GM12878 (cell line): Measurements from ENCODE around the gene VPS16.

Experiments used
- BHLHE40 ChIP-seq, 2 experiments: fragments of 450-650 bp in 1 of 2; IDR thresholded peaks; 2 replicates each; pipeline ENCODE4 v1.6.1; 2011 to 2017; ENCODE audit warnings: low read depth in 2 of 2, borderline replicate concordance in 1 of 2, improper control_type of control experiment in 1 of 2, low read length in 1 of 2, mild to moderate bottlenecking in 1 of 2
- CREB1 ChIP-seq: IDR thresholded peaks from 2 replicates; pipeline ENCODE4 v1.6.1; 2012; ENCODE audit warnings: low read depth, mild to moderate bottlenecking, inconsistent platforms
- CTCF ChIP-seq, 3 experiments: IDR thresholded peaks in 2 of 3; conservative IDR thresholded peaks in 1 of 3; 2 replicates each; pipeline ENCODE4 v1.5.1; 2011; ENCODE audit warnings: low read depth in 3 of 3, low read length in 3 of 3, mild to moderate bottlenecking in 3 of 3, control low read depth in 2 of 3, moderate library complexity in 2 of 3, inconsistent platforms in 1 of 3, mixed read lengths in 1 of 3; ENCODE audit not compliant: control insufficient read depth in 2 of 3, insufficient read depth in 1 of 3; ENCODE audit errors: extremely low read depth in 1 of 3
- JUND ChIP-seq: IDR thresholded peaks from 2 replicates; pipeline ENCODE4 v1.6.1; 2012; ENCODE audit warnings: low read depth, mild to moderate bottlenecking, low read length, improper control_type of control experiment, moderate library complexity
- MXI1 ChIP-seq: fragments of 150-350 bp; IDR thresholded peaks from 2 replicates; pipeline ENCODE4 v1.6.1; 2011; ENCODE audit warnings: low read depth, mild to moderate bottlenecking, inconsistent platforms, low read length, improper control_type of control experiment
- POLR2A ChIP-seq: IDR thresholded peaks from 2 replicates; pipeline ENCODE4 v1.6.1; 2011; ENCODE audit warnings: low read depth, mild to moderate bottlenecking, low read length
- POLR2AphosphoS2 ChIP-seq: IDR thresholded peaks from 2 replicates; pipeline ENCODE4 v1.6.1; 2011; ENCODE audit warnings: low read depth, mild to moderate bottlenecking, low read length, improper control_type of control experiment, moderate library complexity
- POLR2AphosphoS5 ChIP-seq: IDR thresholded peaks from 2 replicates; pipeline ENCODE4 v1.6.1; 2011; ENCODE audit warnings: mild to moderate bottlenecking, low read length, inconsistent platforms
- RB1 ChIP-seq: fragments of 450-650 bp; formaldehyde crosslinking; IDR thresholded peaks from 2 replicates; pipeline ENCODE4 v1.6.1; 2017; ENCODE audit warnings: mild to moderate bottlenecking, borderline replicate concordance
- SRF ChIP-seq, 2 experiments: IDR thresholded peaks; 2 replicates each; pipeline ENCODE4 v1.6.1; 2011; ENCODE audit warnings: low read depth in 2 of 2, low read length in 2 of 2, mild to moderate bottlenecking in 1 of 2, moderate library complexity in 1 of 2
- TCF12 ChIP-seq: IDR thresholded peaks from 2 replicates; pipeline ENCODE4 v1.6.1; 2011; ENCODE audit warnings: low read depth, mild to moderate bottlenecking, low read length
- ZNF687 ChIP-seq: fragments of 450-650 bp; IDR thresholded peaks from 2 replicates; pipeline ENCODE4 v1.6.1; 2017; ENCODE audit warnings: mild to moderate bottlenecking, moderate library complexity

- no peak for TF ChIP-seq TCF12
- TF ChIP-seq RB1: no peak
- no peak for TF ChIP-seq POLR2A
- no peak for TF ChIP-seq POLR2AphosphoS5
- TF ChIP-seq CTCF (IDR thresholded peaks at IDR 0.05 in 2 of 3, conservative IDR thresholded peaks at IDR 0.05 in 1 of 3; ENCODE audit: control insufficient read depth in 2 of 3, extremely low read depth in 1 of 3, insufficient read depth in 1 of 3, low read depth in 3 of 3, low read length in 3 of 3): no peak
- no peak for TF ChIP-seq MXI1
- TF ChIP-seq BHLHE40 (IDR thresholded peaks at IDR 0.05; ENCODE audit: borderline replicate concordance in 1 of 2, low read depth in 2 of 2, low read length in 1 of 2): no peak
- no peak for TF ChIP-seq CREB1
- TF ChIP-seq JUND: no peak
- TF ChIP-seq POLR2AphosphoS2: no peak
- no peak for TF ChIP-seq ZNF687
- no peak for TF ChIP-seq SRF (IDR thresholded peaks at IDR 0.05; ENCODE audit: low read depth in 2 of 2, low read length in 2 of 2)
Measured at GRCh38 chr20:2812189-2812588, 28.4 kb upstream of the VPS16 start.
